NCI-H460 (cell line): ENCODE data around the gene ACSF3. TPM values are rescaled to one million over a fixed set of nuclear protein-coding genes. Genes with fewer than 3 reads are reported as not detected.
"Not testable (repeated sequence)": the region's sequence is repeated elsewhere in the genome, so short reads cannot be mapped to it uniquely, and the experiment has no call there.

Experiments
- DNase-seq: peaks from one replicate; pipeline ENCODE4 v3.0.0-alpha.2; 2016; ENCODE audit warnings: low read depth; ENCODE audit errors: extremely low read depth
- total RNA-seq: library from RNA; depleted of rRNA; stranded (reverse); fragments of >200 nt; shearing (Covaris generic); gene quantifications from 2 replicates; pipeline ENCODE4 v1.2.3, GENCODE V29; 2014

Gene ACSF3
- total RNA-seq, 1 experiment from 2014 or later: 19.6 TPM

DNA sequence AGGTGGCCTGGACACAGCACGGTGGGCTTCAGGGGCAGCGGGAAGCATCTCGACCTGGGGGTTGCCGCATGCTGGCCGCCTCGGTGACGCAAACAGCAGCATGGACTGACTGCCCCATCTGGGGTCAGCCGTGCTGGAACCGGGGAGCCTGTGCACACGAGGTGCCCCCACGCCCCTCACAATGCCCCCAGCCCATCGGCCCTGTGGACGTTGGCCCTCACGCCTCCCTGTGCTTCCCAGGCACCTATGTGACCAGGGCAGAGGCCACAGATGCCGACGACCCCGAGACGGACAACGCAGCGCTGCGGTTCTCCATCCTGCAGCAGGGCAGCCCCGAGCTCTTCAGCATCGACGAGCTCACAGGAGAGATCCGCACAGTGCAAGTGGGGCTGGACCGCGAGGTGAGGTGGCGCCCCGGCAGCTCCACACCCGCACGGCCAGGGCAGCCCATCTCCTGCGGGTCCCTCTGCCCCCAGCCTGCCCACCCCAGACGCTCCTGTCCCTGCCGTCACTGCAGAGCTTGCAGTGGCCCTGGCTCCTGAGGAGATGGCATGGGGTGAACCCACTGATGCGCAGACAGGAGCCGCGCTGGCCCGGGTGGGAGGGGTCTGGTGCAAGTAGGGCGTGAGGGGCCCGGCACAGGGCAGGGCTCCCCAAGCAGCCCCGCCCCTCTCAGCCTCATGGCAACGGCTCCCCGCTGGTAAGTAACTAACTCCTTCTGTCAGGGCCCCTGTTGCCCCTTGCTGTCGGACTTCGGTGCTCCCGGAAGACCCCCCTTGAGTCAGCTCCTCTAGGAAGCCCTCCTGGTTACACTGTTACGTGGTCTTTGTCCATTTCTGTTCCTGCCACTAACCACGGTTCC, 91.5 kb downstream of the ACSF3 start:
- DNase-seq: no peak

- not testable (repeated sequence) for DNase-seq
Observed at GRCh38 chr16:89185887-89186592, 92.4 kb downstream of the ACSF3 start.

GRCh38 chr16:89186593-89187031, 93.0 kb downstream of the ACSF3 start:
- DNase-seq: not testable (repeated sequence)

DNA sequence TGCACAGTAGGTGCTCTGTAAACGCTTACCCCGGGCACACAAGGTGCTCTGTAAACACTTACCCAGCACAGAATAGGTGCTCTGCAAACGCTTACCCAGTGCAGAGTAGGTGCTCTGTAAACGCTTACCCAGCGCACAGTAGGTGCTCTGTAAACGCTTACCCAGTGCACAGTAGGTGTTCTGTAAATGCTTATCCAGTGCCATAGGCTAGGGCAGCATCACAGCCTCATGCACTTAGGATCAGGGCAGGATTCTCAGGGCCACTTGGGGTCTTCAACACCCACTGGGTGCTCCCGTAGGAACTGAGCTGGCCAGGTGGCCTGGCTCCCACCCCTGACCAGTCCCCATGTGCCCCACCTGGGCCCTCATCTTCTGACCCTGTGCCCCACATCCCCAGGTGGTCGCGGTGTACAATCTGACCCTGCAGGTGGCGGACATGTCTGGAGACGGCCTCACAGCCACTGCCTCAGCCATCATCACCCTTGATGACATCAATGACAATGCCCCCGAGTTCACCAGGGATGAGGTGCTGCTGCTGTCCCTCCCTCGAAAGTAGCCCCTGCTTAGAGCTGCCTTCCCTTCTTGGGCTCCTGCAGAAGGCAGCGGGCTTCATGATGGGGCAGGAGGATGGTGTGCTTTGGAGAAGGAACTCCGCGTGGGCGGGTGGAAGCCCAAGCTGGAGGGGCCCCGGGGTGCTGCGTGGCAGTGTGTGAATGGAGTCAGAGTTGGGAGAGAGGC, 93.5 kb downstream of the ACSF3 start:
- no peak for DNase-seq

GRCh38 chr16:89187770-89188392, 94.2 kb downstream of the ACSF3 start:
- no peak for DNase-seq

- not testable (repeated sequence) for DNase-seq
Observed at GRCh38 chr16:89188471-89189357, 95.1 kb downstream of the ACSF3 start.

GRCh38 chr16:89189358-89190025, 95.8 kb downstream of the ACSF3 start:
- no peak for DNase-seq

DNA sequence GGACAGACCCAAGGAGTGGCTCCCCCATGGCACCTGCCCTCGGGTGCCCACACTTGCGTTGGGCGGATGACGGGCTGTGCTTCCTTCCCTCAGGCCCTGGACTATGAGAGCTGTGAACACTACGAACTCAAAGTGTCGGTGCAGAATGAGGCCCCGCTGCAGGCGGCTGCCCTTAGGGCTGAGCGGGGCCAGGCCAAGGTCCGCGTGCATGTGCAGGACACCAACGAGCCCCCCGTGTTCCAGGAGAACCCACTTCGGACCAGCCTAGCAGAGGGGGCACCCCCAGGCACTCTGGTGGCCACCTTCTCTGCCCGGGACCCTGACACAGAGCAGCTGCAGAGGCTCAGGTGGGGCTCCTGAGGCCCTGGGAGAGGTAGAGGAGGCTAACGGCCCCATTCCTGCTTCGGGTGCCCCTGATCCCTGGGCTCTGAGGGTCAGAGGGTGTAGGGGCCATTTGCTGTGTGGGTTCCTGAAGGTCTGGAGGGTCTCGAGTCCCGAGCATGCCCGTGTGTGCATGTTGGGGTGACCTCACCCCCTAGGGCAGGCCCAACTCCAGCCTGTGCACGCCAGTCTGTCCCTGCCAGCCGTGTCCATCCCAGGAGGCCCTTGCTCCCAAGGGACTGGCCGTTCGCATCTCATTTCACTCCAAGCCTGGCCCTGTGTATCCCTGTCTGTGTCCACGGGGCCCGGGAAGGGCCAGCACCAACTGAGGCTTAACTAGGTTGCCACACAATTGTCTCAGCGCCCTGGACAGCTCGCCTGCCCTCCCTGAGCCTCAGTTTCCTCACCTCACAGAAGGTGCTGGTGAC, 96.7 kb downstream of the ACSF3 start:
- no peak for DNase-seq

GRCh38 chr16:89191033-89191900, 97.6 kb downstream of the ACSF3 start:
- no peak for DNase-seq

- no peak for DNase-seq
Observed at GRCh38 chr16:89191901-89192185, 98.2 kb downstream of the ACSF3 start.

GRCh38 chr16:89192186-89192955, 98.7 kb downstream of the ACSF3 start:
- DNase-seq: peak; percentile 72

GRCh38 chr16:89192956-89193575, 99.4 kb downstream of the ACSF3 start:
- DNase-seq: no peak

GRCh38 chr16:89193576-89194293, 100.1 kb downstream of the ACSF3 start:
- no peak for DNase-seq

GRCh38 chr16:89194340-89195311, 101.0 kb downstream of the ACSF3 start:
- no peak for DNase-seq
